Astrocyte (in vitro differentiated cells and primary cell): ENCODE measurements around the gene MCTP1. TPM values are rescaled to one million over a fixed set of nuclear protein-coding genes. Genes with fewer than 3 reads are reported as not detected.

ENCODE experiments used
- DNase-seq: peaks from one replicate; pipeline ENCODE4 v3.0.0-alpha.2; 2010; ENCODE audit warnings: low read depth
- FAIRE-seq: peaks from 2 replicates; lab custom pipeline; 2011; peaks lifted over from hg19 to GRCh38; lab: Jason Lieb, UNC
- H2AFZ ChIP-seq: 2 replicates; pipeline ENCODE4 v1.6.0; 2012; ENCODE audit warnings: low read depth, low read length, inconsistent platforms
- H3K27ac ChIP-seq: 2 replicates; pipeline ENCODE4 v1.5.1; 2011; ENCODE audit warnings: low read depth, low read length, inconsistent platforms
- H3K27me3 ChIP-seq: 2 replicates; pipeline ENCODE4 v1.6.0; 2011; ENCODE audit warnings: low read length, inconsistent platforms; ENCODE audit not compliant: insufficient read depth
- H3K36me3 ChIP-seq: 2 replicates; pipeline ENCODE4 v1.5.1; 2011; ENCODE audit warnings: low read length, inconsistent platforms; ENCODE audit not compliant: insufficient read depth
- H3K4me1 ChIP-seq: 2 replicates; pipeline ENCODE4 v1.5.1; 2011; ENCODE audit warnings: low read length, inconsistent platforms; ENCODE audit not compliant: insufficient read depth
- H3K4me2 ChIP-seq: 2 replicates; pipeline ENCODE4 v1.6.0; 2012; ENCODE audit warnings: low read length, inconsistent platforms
- H3K4me3 ChIP-seq: 2 replicates; pipeline ENCODE4 v1.5.1; 2011; ENCODE audit warnings: low read depth, mild to moderate bottlenecking, low read length, inconsistent platforms; ENCODE audit not compliant: insufficient read depth
- H3K79me2 ChIP-seq: 2 replicates; pipeline ENCODE4 v1.6.0; 2012; ENCODE audit warnings: mild to moderate bottlenecking, low read length, inconsistent platforms; ENCODE audit not compliant: insufficient read depth
- H3K9ac ChIP-seq: 2 replicates; pipeline ENCODE4 v1.6.0; 2012; ENCODE audit warnings: mild to moderate bottlenecking, low read length, inconsistent platforms
- H3K9me3 ChIP-seq: 2 replicates; pipeline ENCODE4 v1.5.1; 2012; ENCODE audit warnings: low read depth, mild to moderate bottlenecking, low read length, inconsistent platforms; ENCODE audit not compliant: insufficient read depth
- H4K20me1 ChIP-seq: 2 replicates; pipeline ENCODE4 v1.6.0; 2012; ENCODE audit warnings: low read length, inconsistent platforms; ENCODE audit not compliant: insufficient read depth
- H3K27ac Mint-ChIP-seq: one replicate; pipeline ENCODE4 v1.8.0; 2021; ENCODE audit warnings: mild to moderate bottlenecking, mixed read lengths; ENCODE audit not compliant: unreplicated experiment
- H3K27me3 Mint-ChIP-seq: one replicate; pipeline ENCODE4 v1.8.0; 2021; ENCODE audit warnings: low read depth, mixed read lengths; ENCODE audit not compliant: unreplicated experiment
- H3K36me3 Mint-ChIP-seq: one replicate; pipeline ENCODE4 v1.8.0; 2021; ENCODE audit warnings: low read depth, mixed read lengths; ENCODE audit not compliant: unreplicated experiment
- H3K4me1 Mint-ChIP-seq: one replicate; pipeline ENCODE4 v1.8.0; 2021; ENCODE audit warnings: low read depth, mixed read lengths; ENCODE audit not compliant: unreplicated experiment
- H3K4me3 Mint-ChIP-seq: one replicate; pipeline ENCODE4 v1.8.0; 2021; ENCODE audit warnings: mild to moderate bottlenecking, moderate library complexity, mixed read lengths; ENCODE audit not compliant: unreplicated experiment
- H3K9me3 Mint-ChIP-seq: one replicate; pipeline ENCODE4 v1.8.0; 2021; ENCODE audit warnings: mild to moderate bottlenecking, mixed read lengths; ENCODE audit not compliant: unreplicated experiment
- CTCF ChIP-seq: IDR thresholded peaks from 2 replicates; pipeline ENCODE4 v1.5.1; 2011; ENCODE audit warnings: low read depth, mild to moderate bottlenecking, inconsistent platforms, low read length, moderate library complexity; ENCODE audit not compliant: insufficient read depth
- EZH2 ChIP-seq: IDR thresholded peaks from 2 replicates; pipeline ENCODE4 v1.6.1; 2012; ENCODE audit warnings: mild to moderate bottlenecking, low read length, inconsistent platforms; ENCODE audit not compliant: insufficient read depth
- total RNA-seq: library from RNA; stranded (reverse); gene quantifications from 2 replicates; pipeline ENCODE4 v1.2.1, GENCODE V29; 2021

MCTP1 gene
- total RNA-seq, 1 donor from 2014 or later: 40.6 TPM

- no peaks in the 10 kb centered on the region for H3K27me3 Mint-ChIP-seq
- Histone ChIP-seq H3K27me3 (no peaks in the 10 kb centered on the region), H3K4me3 (no peak overlapping the region), H3K9me3 (no peaks in the 10 kb centered on the region), H3K4me2 (peak overlapping the region; percentile 3), H2AFZ (no peak overlapping the region), H3K9ac (no peak overlapping the region), H3K79me2 (no peaks in the 10 kb centered on the region), H3K36me3 (no peaks in the 10 kb centered on the region), H3K27ac (no peak overlapping the region), H3K4me1 (no peaks in the 10 kb centered on the region), H4K20me1 (no peaks in the 10 kb centered on the region)
- FAIRE-seq (no peak), DNase-seq (peak; percentile 11)
- peaks cover 4% of the 10 kb centered on the region for H3K4me1 Mint-ChIP-seq
- peaks cover 2% of the 10 kb centered on the region for H3K9me3 Mint-ChIP-seq
- H3K36me3 Mint-ChIP-seq: no peaks in the 10 kb centered on the region
- no peak overlapping the region for H3K4me3 Mint-ChIP-seq
- TF ChIP-seq EZH2 (no peak), CTCF (no peak)
- peak overlapping the region; percentile 3 for H3K27ac Mint-ChIP-seq
These were observed 42.3 kb upstream of the MCTP1 start for GRCh38 chr5:95327211-95327610.

- no peaks in the 10 kb centered on the region for H3K9me3 ChIP-seq
- no peaks in the 10 kb centered on the region for H4K20me1 ChIP-seq
- FAIRE-seq (no peak), DNase-seq (no peak)
- no peaks in the 10 kb centered on the region for H3K36me3 ChIP-seq
- no peaks in the 10 kb centered on the region for H3K4me1 ChIP-seq
- no peaks in the 10 kb centered on the region for H3K27me3 Mint-ChIP-seq
- H2AFZ ChIP-seq: no peak overlapping the region
- TF ChIP-seq CTCF (no peak), EZH2 (no peak)
- H3K4me2 ChIP-seq: no peak overlapping the region
- H3K4me3 ChIP-seq: no peak overlapping the region
- no peaks in the 10 kb centered on the region for H3K27me3 ChIP-seq
- no peak overlapping the region for H3K4me3 Mint-ChIP-seq
- no peaks in the 10 kb centered on the region for H3K36me3 Mint-ChIP-seq
- no peak overlapping the region for H3K27ac Mint-ChIP-seq
- peaks cover 4% of the 10 kb centered on the region for H3K9me3 Mint-ChIP-seq
- no peak overlapping the region for H3K27ac ChIP-seq
- no peaks in the 10 kb centered on the region for H3K79me2 ChIP-seq
- H3K9ac ChIP-seq: no peak overlapping the region
- no peaks in the 10 kb centered on the region for H3K4me1 Mint-ChIP-seq
These were observed 32.8 kb upstream of the MCTP1 start for GRCh38 chr5:95317687-95318086.

- no peaks in the 10 kb centered on the region for H3K36me3 ChIP-seq
- FAIRE-seq: no peak
These were observed 32.2 kb upstream of the MCTP1 start for GRCh38 chr5:95317085-95317484.

More at GRCh38 chr5:95317085-95317484, 32.2 kb upstream of the MCTP1 start:
- H3K4me1 Mint-ChIP-seq: no peaks in the 10 kb centered on the region
- Histone ChIP-seq H3K4me2 (no peak overlapping the region), H3K27ac (no peak overlapping the region), H2AFZ (no peak overlapping the region), H3K9ac (no peak overlapping the region), H3K79me2 (no peaks in the 10 kb centered on the region), H3K4me1 (no peaks in the 10 kb centered on the region), H3K4me3 (no peak overlapping the region), H4K20me1 (no peaks in the 10 kb centered on the region), H3K27me3 (no peaks in the 10 kb centered on the region), H3K9me3 (no peaks in the 10 kb centered on the region)
- no peak overlapping the region for H3K4me3 Mint-ChIP-seq
- H3K27ac Mint-ChIP-seq: no peak overlapping the region
- DNase-seq: no peak
- H3K27me3 Mint-ChIP-seq: no peaks in the 10 kb centered on the region
- H3K36me3 Mint-ChIP-seq: no peaks in the 10 kb centered on the region
- peaks cover 4% of the 10 kb centered on the region for H3K9me3 Mint-ChIP-seq
- TF ChIP-seq CTCF (no peak), EZH2 (no peak)
